Glutamatergic neuron (in vitro differentiated cells): ENCODE data around the gene TEX48. TPM values are rescaled to one million over a fixed set of nuclear protein-coding genes. Genes with fewer than 3 reads are reported as not detected.

Experiments used
- DNase-seq: peaks from one replicate; pipeline ENCODE4 v3.0.0; 2022
- H3K27ac Mint-ChIP-seq: one replicate; pipeline ENCODE4 v1.8.0; 2020; ENCODE audit warnings: mild to moderate bottlenecking, mixed read lengths, inconsistent platforms; ENCODE audit not compliant: unreplicated experiment
- H3K27me3 Mint-ChIP-seq: one replicate; pipeline ENCODE4 v1.8.0; 2020; ENCODE audit warnings: mild to moderate bottlenecking, moderate library complexity, mixed read lengths, inconsistent platforms; ENCODE audit not compliant: unreplicated experiment
- H3K36me3 Mint-ChIP-seq: one replicate; pipeline ENCODE4 v1.8.0; 2020; ENCODE audit warnings: mild to moderate bottlenecking, mixed read lengths, inconsistent platforms; ENCODE audit not compliant: unreplicated experiment
- H3K4me1 Mint-ChIP-seq: one replicate; pipeline ENCODE4 v1.8.0; 2020; ENCODE audit warnings: mild to moderate bottlenecking, low read depth, mixed read lengths, inconsistent platforms; ENCODE audit not compliant: unreplicated experiment
- H3K4me3 Mint-ChIP-seq: one replicate; pipeline ENCODE4 v1.8.0; 2020; ENCODE audit warnings: mild to moderate bottlenecking, mixed read lengths, inconsistent platforms; ENCODE audit not compliant: unreplicated experiment
- H3K9me3 Mint-ChIP-seq: one replicate; pipeline ENCODE4 v1.8.0; 2020; ENCODE audit warnings: mild to moderate bottlenecking, moderate library complexity, mixed read lengths, inconsistent platforms; ENCODE audit not compliant: unreplicated experiment
- total RNA-seq: library from RNA; stranded (reverse); fragmentation: NEBNext Ultra II Directional; extraction: Animal tissue kit (Norgen Biotek cat#: 25700); gene quantifications from one replicate; pipeline ENCODE4 v1.2.1, GENCODE V29; 2021; ENCODE audit not compliant: unreplicated experiment
- TF ChIP-seq, protein P1 (sequence below): fragments of 200-600 bp; sonication (generic); IDR thresholded peaks from one replicate; pipeline ENCODE4 v1.5.0; 2021; ENCODE audit not compliant: partially characterized antibody, unreplicated experiment

TEX48 gene
- total RNA-seq, 1 donor from 2014 or later = not detected

DNA sequence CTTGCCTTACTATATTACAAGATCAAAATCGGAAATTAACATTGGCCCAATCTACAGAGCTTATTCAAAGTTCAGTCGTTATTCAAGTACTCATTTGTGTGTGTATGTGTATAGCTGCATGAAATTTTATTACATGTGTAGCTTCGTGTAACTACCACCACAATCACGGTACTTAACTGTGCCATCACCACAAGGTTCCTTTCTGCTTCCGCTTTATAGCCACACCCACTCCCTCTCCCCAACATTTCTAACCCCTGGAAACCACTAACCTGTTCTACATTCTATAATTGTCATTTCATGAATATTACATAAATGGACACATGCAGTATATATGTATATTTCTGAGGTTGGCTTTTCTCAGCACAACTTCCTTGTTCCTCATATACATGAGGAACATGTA, 4.0 kb upstream of the TEX48 start:
- H3K27ac Mint-ChIP-seq = no peak overlapping the region
- TF ChIP-seq, protein P1, sequence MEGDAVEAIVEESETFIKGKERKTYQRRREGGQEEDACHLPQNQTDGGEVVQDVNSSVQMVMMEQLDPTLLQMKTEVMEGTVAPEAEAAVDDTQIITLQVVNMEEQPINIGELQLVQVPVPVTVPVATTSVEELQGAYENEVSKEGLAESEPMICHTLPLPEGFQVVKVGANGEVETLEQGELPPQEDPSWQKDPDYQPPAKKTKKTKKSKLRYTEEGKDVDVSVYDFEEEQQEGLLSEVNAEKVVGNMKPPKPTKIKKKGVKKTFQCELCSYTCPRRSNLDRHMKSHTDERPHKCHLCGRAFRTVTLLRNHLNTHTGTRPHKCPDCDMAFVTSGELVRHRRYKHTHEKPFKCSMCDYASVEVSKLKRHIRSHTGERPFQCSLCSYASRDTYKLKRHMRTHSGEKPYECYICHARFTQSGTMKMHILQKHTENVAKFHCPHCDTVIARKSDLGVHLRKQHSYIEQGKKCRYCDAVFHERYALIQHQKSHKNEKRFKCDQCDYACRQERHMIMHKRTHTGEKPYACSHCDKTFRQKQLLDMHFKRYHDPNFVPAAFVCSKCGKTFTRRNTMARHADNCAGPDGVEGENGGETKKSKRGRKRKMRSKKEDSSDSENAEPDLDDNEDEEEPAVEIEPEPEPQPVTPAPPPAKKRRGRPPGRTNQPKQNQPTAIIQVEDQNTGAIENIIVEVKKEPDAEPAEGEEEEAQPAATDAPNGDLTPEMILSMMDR = no peak
- H3K9me3 Mint-ChIP-seq = peaks cover 2% of the 10 kb centered on the region
- H3K36me3 Mint-ChIP-seq = no peaks in the 10 kb centered on the region
- H3K27me3 Mint-ChIP-seq = peaks cover 2% of the 10 kb centered on the region
- no peak overlapping the region for H3K4me3 Mint-ChIP-seq
- DNase-seq = no peak
- H3K4me1 Mint-ChIP-seq = no peaks in the 10 kb centered on the region

DNA sequence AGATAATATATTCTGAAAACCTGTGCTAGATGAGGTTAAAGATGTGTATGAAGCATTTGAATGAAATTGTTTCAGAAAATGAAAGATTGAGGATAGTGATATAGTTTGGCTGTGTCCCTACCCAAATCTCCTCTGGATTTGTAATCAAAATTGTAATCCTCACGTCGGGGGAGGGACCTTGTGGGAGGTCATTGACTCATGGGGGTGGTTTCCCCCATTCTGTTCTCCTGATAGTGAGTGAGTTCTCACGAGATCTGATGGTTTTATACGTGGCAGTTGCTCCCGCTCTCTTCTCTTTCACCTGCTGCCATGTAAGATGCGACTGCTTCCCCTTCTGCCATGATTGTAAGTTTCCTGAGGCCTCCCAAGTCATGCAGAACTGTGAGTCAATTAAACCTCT, 2.0 kb upstream of the TEX48 start:
- Mint-ChIP-seq H3K4me3 (no peak overlapping the region), H3K9me3 (peaks cover 2% of the 10 kb centered on the region), H3K36me3 (no peaks in the 10 kb centered on the region), H3K27me3 (no peaks in the 10 kb centered on the region), H3K4me1 (no peaks in the 10 kb centered on the region), H3K27ac (no peak overlapping the region)
- TF ChIP-seq, protein P1 = no peak
- no peak for DNase-seq

DNA sequence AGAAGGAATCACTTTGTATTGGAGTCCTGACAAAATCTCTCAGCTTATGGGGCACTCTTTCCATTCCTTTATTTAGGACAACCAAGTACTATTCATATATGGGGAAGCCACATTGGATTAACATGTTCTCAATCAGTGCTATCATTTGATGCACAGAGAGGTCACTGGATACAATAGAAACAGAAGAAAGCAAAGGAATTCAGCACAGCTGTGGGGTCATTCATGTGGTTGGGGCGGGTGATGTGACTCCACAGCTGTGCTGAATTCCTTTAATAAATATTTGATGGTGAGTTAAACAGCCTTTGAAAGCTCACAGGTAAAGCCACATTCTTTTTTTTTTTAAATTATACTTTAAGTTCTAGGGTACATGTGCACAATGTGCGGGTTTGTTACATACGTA, 854 bp upstream of the TEX48 start:
- H3K27ac Mint-ChIP-seq = no peak overlapping the region
- DNase-seq = no peak
- TF ChIP-seq, protein P1 = no peak
- H3K27me3 Mint-ChIP-seq = no peaks in the 10 kb centered on the region
- H3K9me3 Mint-ChIP-seq = peaks cover 2% of the 10 kb centered on the region
- no peak overlapping the region for H3K4me3 Mint-ChIP-seq
- no peaks in the 10 kb centered on the region for H3K4me1 Mint-ChIP-seq
- no peaks in the 10 kb centered on the region for H3K36me3 Mint-ChIP-seq

DNA sequence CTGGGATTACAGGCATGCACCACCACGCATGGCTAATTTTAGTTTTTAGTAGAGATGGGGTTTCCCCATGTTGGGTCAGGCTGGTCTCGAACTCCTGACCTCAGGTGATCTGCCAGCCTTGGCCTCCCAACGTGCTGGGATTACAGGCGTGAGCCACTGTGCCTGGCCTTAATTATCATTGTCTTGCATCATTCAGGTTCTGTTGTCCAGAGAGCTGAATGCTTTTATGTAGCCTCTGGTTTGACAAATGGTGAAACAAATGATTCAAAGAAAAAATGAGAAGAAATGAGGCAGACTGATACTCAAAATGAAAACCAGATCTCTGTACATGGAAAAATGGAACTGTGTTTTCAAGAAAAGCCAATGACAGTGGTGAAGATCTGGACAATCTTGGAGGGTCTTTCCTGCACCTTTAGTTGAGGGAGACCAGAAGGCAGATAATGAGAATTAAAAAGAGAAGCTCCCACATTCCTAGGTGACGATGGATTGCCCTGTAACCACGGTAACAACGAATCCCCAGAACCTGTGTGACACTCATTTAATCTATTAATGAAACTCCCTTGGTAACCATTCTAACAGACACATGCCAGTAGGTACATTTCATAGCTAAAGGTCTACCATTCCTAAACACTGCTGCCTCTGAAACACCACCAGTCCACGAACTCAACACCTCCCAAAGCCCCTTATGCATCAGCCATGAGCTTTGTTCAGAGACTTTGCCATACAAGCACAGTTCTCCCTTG, 1.6 kb downstream of the TEX48 start:
- DNase-seq = no peak
- TF ChIP-seq, protein P1 = no peak
- H3K27me3 Mint-ChIP-seq = no peaks in the 10 kb centered on the region
- no peak overlapping the region for H3K4me3 Mint-ChIP-seq
- no peaks in the 10 kb centered on the region for H3K9me3 Mint-ChIP-seq
- no peaks in the 10 kb centered on the region for H3K36me3 Mint-ChIP-seq
- no peaks in the 10 kb centered on the region for H3K4me1 Mint-ChIP-seq
- no peak overlapping the region for H3K27ac Mint-ChIP-seq

DNA sequence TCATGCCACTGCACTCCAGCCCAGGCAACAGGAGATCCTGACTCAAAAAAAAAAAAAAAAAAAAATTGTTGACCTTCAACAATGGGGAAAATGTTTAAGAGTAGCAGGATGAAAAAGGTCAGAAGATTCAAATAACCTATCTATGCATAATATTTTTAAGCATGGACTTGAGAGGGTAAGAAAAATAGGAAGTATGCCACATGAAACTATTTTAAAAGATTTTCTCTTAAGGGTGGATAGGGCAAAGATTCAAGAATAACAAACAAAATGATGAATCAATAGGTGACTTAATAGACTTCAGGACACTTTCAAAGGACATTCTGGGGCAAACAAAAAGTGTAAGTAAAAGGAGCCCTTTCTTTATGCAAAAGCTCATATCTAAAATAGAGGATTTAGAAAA, 3.2 kb downstream of the TEX48 start:
- no peak for DNase-seq
- no peaks in the 10 kb centered on the region for H3K9me3 Mint-ChIP-seq
- TF ChIP-seq, protein P1 = no peak
- no peaks in the 10 kb centered on the region for H3K27me3 Mint-ChIP-seq
- H3K36me3 Mint-ChIP-seq = no peaks in the 10 kb centered on the region
- no peak overlapping the region for H3K4me3 Mint-ChIP-seq
- H3K27ac Mint-ChIP-seq = no peak overlapping the region
- H3K4me1 Mint-ChIP-seq = no peaks in the 10 kb centered on the region
